ENCODE data around the gene FBXL22. TPM values are rescaled to one million over a fixed set of nuclear protein-coding genes. Genes with fewer than 3 reads are reported as not detected.

FBXL22 gene
- total and polyA plus RNA-seq, 2 donors (not counting 1 experiment from before 2014, with no cell fraction given): 0.30 to 2.5 TPM

DNA sequence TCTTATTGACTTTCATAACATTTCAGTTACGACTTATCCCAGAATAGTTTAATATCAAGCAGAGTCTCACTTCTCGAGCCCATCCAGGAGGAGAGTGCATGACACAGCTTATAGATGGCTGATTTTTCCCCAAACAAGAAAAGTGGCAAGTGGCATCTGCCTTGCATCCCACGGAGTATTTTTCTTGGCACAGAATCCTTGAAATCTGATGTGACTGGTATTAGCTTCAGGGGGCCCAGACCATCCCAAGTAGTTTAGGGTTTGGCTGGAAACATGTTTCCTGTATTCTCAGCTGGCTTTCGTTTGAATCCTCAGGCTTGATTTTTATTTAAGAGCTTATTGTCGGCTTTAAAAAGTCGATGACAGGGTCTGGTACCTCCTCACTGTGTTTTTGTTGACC, 20.7 kb upstream of the FBXL22 start:
- Histone ChIP-seq H2AFZ (ENCODE audit: insufficient read depth, low read depth, low read length, poor library complexity, severe bottlenecking) (no peak overlapping the region), H3K79me2 (ENCODE audit: control insufficient read depth, insufficient read depth, low read length) (peaks cover 4% of the 10 kb centered on the region), H3K27ac (ENCODE audit: low read length in 2 of 2) (no peak overlapping the region), H3K9me3 (ENCODE audit: control extremely low read depth in 1 of 3, control insufficient read depth in 2 of 3, insufficient read depth in 1 of 3, low read length in 2 of 3) (no peaks in the 10 kb centered on the region), H3K9ac (ENCODE audit: low read length) (no peak overlapping the region), H3K4me3 (ENCODE audit: control extremely low read depth in 1 of 5, extremely low read depth in 1 of 5, insufficient read depth in 1 of 5, low read depth in 2 of 5, low read length in 4 of 5) (no peak overlapping the region), H3K4me1 (ENCODE audit: control insufficient read depth in 2 of 2, insufficient read depth in 2 of 2, low read length in 2 of 2) (peaks cover 0 to 5% of the 10 kb centered on the region in 2 donors), H4K20me1 (ENCODE audit: control insufficient read depth, insufficient read depth, low read length, poor library complexity, severe bottlenecking) (peaks cover 4% of the 10 kb centered on the region), H3K36me3 (replicated peaks in 1 of 2; ENCODE audit: control extremely low read depth in 1 of 2, control insufficient read depth in 1 of 2, extremely low read depth in 1 of 2, insufficient read depth in 2 of 2, low read length in 1 of 2) (peaks cover 9 to 57% of the 10 kb centered on the region in 2 experiments), H3K27me3 (replicated peaks in 1 of 4; ENCODE audit: control extremely low read depth in 1 of 4, control insufficient read depth in 3 of 4, insufficient read depth in 4 of 4, low read length in 3 of 4) (no peaks in the 10 kb centered on the region), H3K4me2 (replicated peaks; ENCODE audit: low read depth, low read length, poor library complexity, severe bottlenecking) (no peak overlapping the region)
- DNase-seq: no peak
- Mint-ChIP-seq H3K4me1 (peaks cover 8% of the 10 kb centered on the region), H3K4me3 (no peak overlapping the region), H3K27ac (no peak overlapping the region), H3K27me3 (no peaks in the 10 kb centered on the region), H3K9me3 (ENCODE audit: insufficient read depth) (no peaks in the 10 kb centered on the region)
- CTCF ChIA-PET: interaction anchor here (1.9 kb wide), 1 partner anchor 110 kb away, joined by 6 read pairs; no protein-coding TSS in a partner anchor
- POLR2A ChIA-PET: interaction anchor here (0.7 kb wide), 1 partner anchor 528 kb away, joined by 6 read pairs; no protein-coding TSS in a partner anchor
- ATAC-seq (ENCODE audit: low read depth): no peak
- intact Hi-C loops (cut with micrococcal nuclease): no loop called here
- 100% methylated on average over 5 of the region's 6 CpGs for WGBS (ENCODE audit: insufficient coverage)
- TF ChIP-seq, protein P1, sequence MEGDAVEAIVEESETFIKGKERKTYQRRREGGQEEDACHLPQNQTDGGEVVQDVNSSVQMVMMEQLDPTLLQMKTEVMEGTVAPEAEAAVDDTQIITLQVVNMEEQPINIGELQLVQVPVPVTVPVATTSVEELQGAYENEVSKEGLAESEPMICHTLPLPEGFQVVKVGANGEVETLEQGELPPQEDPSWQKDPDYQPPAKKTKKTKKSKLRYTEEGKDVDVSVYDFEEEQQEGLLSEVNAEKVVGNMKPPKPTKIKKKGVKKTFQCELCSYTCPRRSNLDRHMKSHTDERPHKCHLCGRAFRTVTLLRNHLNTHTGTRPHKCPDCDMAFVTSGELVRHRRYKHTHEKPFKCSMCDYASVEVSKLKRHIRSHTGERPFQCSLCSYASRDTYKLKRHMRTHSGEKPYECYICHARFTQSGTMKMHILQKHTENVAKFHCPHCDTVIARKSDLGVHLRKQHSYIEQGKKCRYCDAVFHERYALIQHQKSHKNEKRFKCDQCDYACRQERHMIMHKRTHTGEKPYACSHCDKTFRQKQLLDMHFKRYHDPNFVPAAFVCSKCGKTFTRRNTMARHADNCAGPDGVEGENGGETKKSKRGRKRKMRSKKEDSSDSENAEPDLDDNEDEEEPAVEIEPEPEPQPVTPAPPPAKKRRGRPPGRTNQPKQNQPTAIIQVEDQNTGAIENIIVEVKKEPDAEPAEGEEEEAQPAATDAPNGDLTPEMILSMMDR (IDR thresholded peaks at IDR 0.05): no peak
- no peak for TF ChIP-seq EZH2 (IDR thresholded peaks at IDR 0.05; ENCODE audit: borderline replicate concordance, insufficient read depth, low read depth, low read length, poor library complexity, severe bottlenecking)

DNA sequence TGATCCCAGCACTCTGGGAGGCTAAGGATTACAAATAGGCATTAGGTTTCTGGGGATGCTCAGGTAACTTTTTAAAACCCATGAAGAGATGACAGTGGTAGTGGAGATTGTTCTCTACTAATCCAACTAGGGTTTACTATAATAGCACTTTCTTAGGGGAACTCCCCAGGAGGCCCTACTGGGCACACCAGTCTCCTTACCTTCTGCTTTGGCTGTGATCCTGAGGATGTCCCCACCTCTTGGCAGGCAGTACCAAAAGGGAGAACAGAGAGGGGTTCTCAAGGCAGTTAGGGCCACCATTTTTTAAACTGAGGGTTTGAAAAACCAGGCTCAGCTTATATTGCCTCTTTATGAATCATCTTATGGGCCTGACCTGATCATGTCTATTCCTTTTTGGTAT, 15.0 kb upstream of the FBXL22 start:
- Mint-ChIP-seq H3K9me3 (ENCODE audit: insufficient read depth) (no peaks in the 10 kb centered on the region), H3K4me3 (no peak overlapping the region), H3K27ac (peak overlapping the region; percentile 64), H3K27me3 (no peaks in the 10 kb centered on the region), H3K4me1 (peaks cover 23% of the 10 kb centered on the region)
- no peak for DNase-seq
- H3K9me3 ChIP-seq (ENCODE audit: control extremely low read depth in 1 of 3, control insufficient read depth in 2 of 3, insufficient read depth in 1 of 3, low read length in 2 of 3): no peaks in the 10 kb centered on the region
- POLR2A ChIA-PET: no interaction called here
- H3K79me2 ChIP-seq (ENCODE audit: control insufficient read depth, insufficient read depth, low read length): no peaks in the 10 kb centered on the region
- peaks cover 3 to 41% of the 10 kb centered on the region in 2 experiments for H3K36me3 ChIP-seq (replicated peaks in 1 of 2; ENCODE audit: control extremely low read depth in 1 of 2, control insufficient read depth in 1 of 2, extremely low read depth in 1 of 2, insufficient read depth in 2 of 2, low read length in 1 of 2)
- H3K4me2 ChIP-seq (replicated peaks; ENCODE audit: low read depth, low read length, poor library complexity, severe bottlenecking): no peak overlapping the region
- H4K20me1 ChIP-seq (ENCODE audit: control insufficient read depth, insufficient read depth, low read length, poor library complexity, severe bottlenecking): no peaks in the 10 kb centered on the region
- TF ChIP-seq, protein P1 (IDR thresholded peaks at IDR 0.05): no peak
- no peak for TF ChIP-seq EZH2 (IDR thresholded peaks at IDR 0.05; ENCODE audit: borderline replicate concordance, insufficient read depth, low read depth, low read length, poor library complexity, severe bottlenecking)
- H3K27me3 ChIP-seq (replicated peaks in 1 of 4; ENCODE audit: control extremely low read depth in 1 of 4, control insufficient read depth in 3 of 4, insufficient read depth in 4 of 4, low read length in 3 of 4): no peaks in the 10 kb centered on the region
- H3K27ac ChIP-seq (ENCODE audit: low read length in 2 of 2): peak overlapping the region in 1 of 2 donors; percentile 69
- no peak overlapping the region for H3K4me3 ChIP-seq (ENCODE audit: control extremely low read depth in 1 of 5, extremely low read depth in 1 of 5, insufficient read depth in 1 of 5, low read depth in 2 of 5, low read length in 4 of 5)
- intact Hi-C loops (cut with micrococcal nuclease): no loop called here
- no peak for ATAC-seq (ENCODE audit: low read depth)
- no peak overlapping the region for H3K9ac ChIP-seq (ENCODE audit: low read length)
- CTCF ChIA-PET: interaction anchor here (1.0 to 1.6 kb wide), 2 partner anchors 116 to 486 kb away, joined by 3 to 7 read pairs; no protein-coding TSS in a partner anchor
- no peak overlapping the region for H2AFZ ChIP-seq (ENCODE audit: insufficient read depth, low read depth, low read length, poor library complexity, severe bottlenecking)
- H3K4me1 ChIP-seq (ENCODE audit: control insufficient read depth in 2 of 2, insufficient read depth in 2 of 2, low read length in 2 of 2): peaks cover 6 to 9% of the 10 kb centered on the region in 2 donors
